ENCODE measurements around the gene TRIO. TPM values are rescaled to one million over a fixed set of nuclear protein-coding genes. Genes with fewer than 3 reads are reported as not detected.

TRIO gene
- total and polyA plus RNA-seq, 10 of the 15 experiments (the other 5 are each of a cell fraction or from before 2014, with no cell fraction given) = 5.1 to 96.4 (median 44.6) TPM

GRCh38 chr5:14556015-14556414 lies 412.9 kb downstream of the TRIO start:
- FAIRE-seq = no peak
- ChIA-PET CTCF (no interaction called here), POLR2A (no interaction called here), SMC1A (ENCODE audit: uncharacterized antibody, unreplicated experiment) (no interaction called here), RAD21 (ENCODE audit: unreplicated experiment) (no interaction called here)
- Histone ChIP-seq H3K4me3 (no peak overlapping the region), H3K4me2 (ENCODE audit: control insufficient read depth, insufficient read depth) (no peak overlapping the region), H3K9ac (ENCODE audit: control insufficient read depth, insufficient read depth, low read length) (no peak overlapping the region), H3K27ac (ENCODE audit: control insufficient read depth, insufficient read depth) (no peak overlapping the region), H4K20me1 (ENCODE audit: control insufficient read depth, insufficient read depth) (no peaks in the 10 kb centered on the region), H3K79me2 (ENCODE audit: control insufficient read depth, insufficient read depth, low read length) (no peaks in the 10 kb centered on the region), H3K4me1 (ENCODE audit: control insufficient read depth, insufficient read depth, low read length) (no peaks in the 10 kb centered on the region; the same call in 1 of the 2 replicates), H3K27me3 (replicated peaks in 1 of 2; ENCODE audit: control insufficient read depth in 2 of 2, insufficient read depth in 2 of 2, low read length in 1 of 2) (peaks cover 0 to 8% of the 10 kb centered on the region in 2 experiments; a peak in 1 of 4 replicates), H2AFZ (ENCODE audit: control insufficient read depth, low read depth, low read length) (no peak overlapping the region), H3K36me3 (ENCODE audit: control insufficient read depth in 2 of 2, insufficient read depth in 2 of 2, low read length in 1 of 2) (no peaks in the 10 kb centered on the region), H3K9me3 (replicated peaks; ENCODE audit: control insufficient read depth, insufficient read depth, low read length) (peaks cover 2% of the 10 kb centered on the region; the same call in 1 of the 3 replicates)
- 0% methylated on average over 2 of the region's 2 CpGs for whole genome bisulfite sequencing (ENCODE audit: insufficient coverage, insufficient replicate concordance, low lambda C conversion rate, missing lambda C conversion rate)
- in situ Hi-C loops (cut with MboI) = no loop called here
- ATAC-seq = no peak
- no peak for TF ChIP-seq ZNF207 (IDR thresholded peaks at IDR 0.05; ENCODE audit: borderline replicate concordance)
- TF ChIP-seq RB1 (IDR thresholded peaks at IDR 0.05; ENCODE audit: borderline replicate concordance) = no peak
- no peak for TF ChIP-seq ESRRA (IDR thresholded peaks at IDR 0.05; ENCODE audit: low read length)
- no peak for TF ChIP-seq IKZF2 (IDR thresholded peaks at IDR 0.05)
- TF ChIP-seq JUND (IDR thresholded peaks at IDR 0.05; ENCODE audit: low read depth, low read length) = no peak
- no peak for TF ChIP-seq RUNX3 (IDR thresholded peaks at IDR 0.05; ENCODE audit: low read length)
- TF ChIP-seq TCF7 (IDR thresholded peaks at IDR 0.05; ENCODE audit: borderline replicate concordance) = no peak
- TF ChIP-seq IKZF1 (conservative IDR thresholded peaks at IDR 0.05) = no peak
- TF ChIP-seq EED (IDR thresholded peaks at IDR 0.05; ENCODE audit: low read depth) = no peak
- intact Hi-C loops (cut with micrococcal nuclease; ENCODE audit: unreplicated experiment) = no loop called here
- no TSS peak for BruUV-seq (replicated peaks)
- no peak for DNase-seq (ENCODE audit: low read depth, low spot score)

- in situ Hi-C loops (cut with MboI) = no loop called here
- Histone ChIP-seq H3K4me2 (ENCODE audit: control insufficient read depth, insufficient read depth) (no peak overlapping the region), H3K4me1 (ENCODE audit: control insufficient read depth, insufficient read depth, low read length) (no peaks in the 10 kb centered on the region; the same call in 1 of the 2 replicates), H3K9me3 (replicated peaks; ENCODE audit: control insufficient read depth, insufficient read depth, low read length) (peaks cover 2% of the 10 kb centered on the region; the same call in 1 of the 3 replicates), H3K27ac (ENCODE audit: control insufficient read depth, insufficient read depth) (no peak overlapping the region), H3K27me3 (replicated peaks in 1 of 2; ENCODE audit: control insufficient read depth in 2 of 2, insufficient read depth in 2 of 2, low read length in 1 of 2) (peaks cover 0 to 8% of the 10 kb centered on the region in 2 experiments; a peak in 1 of 4 replicates), H3K9ac (ENCODE audit: control insufficient read depth, insufficient read depth, low read length) (no peak overlapping the region), H3K79me2 (ENCODE audit: control insufficient read depth, insufficient read depth, low read length) (no peaks in the 10 kb centered on the region), H3K4me3 (no peak overlapping the region), H2AFZ (ENCODE audit: control insufficient read depth, low read depth, low read length) (no peak overlapping the region), H3K36me3 (ENCODE audit: control insufficient read depth in 2 of 2, insufficient read depth in 2 of 2, low read length in 1 of 2) (no peaks in the 10 kb centered on the region), H4K20me1 (ENCODE audit: control insufficient read depth, insufficient read depth) (no peaks in the 10 kb centered on the region)
- WGBS (ENCODE audit: insufficient coverage, insufficient replicate concordance, low lambda C conversion rate, missing lambda C conversion rate) = 27% methylated on average over 8 of the region's 8 CpGs
- DNase-seq (ENCODE audit: low read depth, low spot score) (no peak), FAIRE-seq (no peak), ATAC-seq (no peak)
- BruUV-seq (replicated peaks) = no TSS peak
- ChIA-PET SMC1A (ENCODE audit: uncharacterized antibody, unreplicated experiment) (no interaction called here), CTCF (no interaction called here), POLR2A (no interaction called here), RAD21 (ENCODE audit: unreplicated experiment) (no interaction called here)
- intact Hi-C loops (cut with micrococcal nuclease; ENCODE audit: unreplicated experiment) = no loop called here
- no peak for TF ChIP-seq ZNF687 (IDR thresholded peaks at IDR 0.05)
- TF ChIP-seq FOXK2 (IDR thresholded peaks at IDR 0.05) = no peak
- no peak for TF ChIP-seq CREB1 (IDR thresholded peaks at IDR 0.05; ENCODE audit: low read depth)
- TF ChIP-seq ASH2L (IDR thresholded peaks at IDR 0.05; ENCODE audit: borderline replicate concordance, low read depth) = no peak
- TF ChIP-seq RCOR1 (conservative IDR thresholded peaks at IDR 0.05; ENCODE audit: low read depth, low read length) = no peak
- no peak for TF ChIP-seq MXI1 (IDR thresholded peaks at IDR 0.05; ENCODE audit: low read depth, low read length)
- no peak for TF ChIP-seq WRNIP1 (IDR thresholded peaks at IDR 0.05; ENCODE audit: borderline replicate concordance, low read depth, low read length)
- TF ChIP-seq ZNF622 (IDR thresholded peaks at IDR 0.05) = no peak
Measured at GRCh38 chr5:14557203-14557770, 414.1 kb downstream of the TRIO start.
